GM11168 (cell line): ENCODE data around the gene SIL1.
"Not testable (repeated sequence)": the region's sequence is repeated elsewhere in the genome, so short reads cannot be mapped to it uniquely, and the experiment has no call there.

Experiments used
- in situ Hi-C: fragments of 300-500 bp; cut with MboI; formaldehyde crosslinking; loops from one replicate; pipeline ENCODE4 v1.12.0; 2022; ENCODE audit warnings: low sequenced_read_pairs; ENCODE audit not compliant: unreplicated experiment

The SIL1 gene

DNA sequence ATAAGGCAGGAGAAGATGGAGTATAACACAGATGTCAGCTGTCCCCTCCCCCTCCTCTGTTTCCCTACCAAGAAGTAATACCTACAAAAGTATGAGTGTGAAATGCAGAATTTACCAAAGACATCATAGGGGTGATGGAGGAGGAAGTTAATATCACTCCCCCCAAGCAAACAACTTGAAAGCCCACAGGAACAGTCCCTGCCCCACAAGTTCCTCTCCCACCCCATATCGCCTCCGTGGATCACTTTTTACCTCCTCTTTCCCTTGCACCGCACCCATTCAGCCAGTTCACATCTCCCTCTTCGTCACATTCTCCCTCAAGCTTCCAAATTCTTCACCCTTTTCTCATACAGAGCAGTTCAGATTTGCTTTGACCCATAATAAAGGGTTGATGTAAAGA, 7.0 kb upstream of the SIL1 start:
- in situ Hi-C loops, result no loop called here

- in situ Hi-C loops, result no loop called here
These were observed 6.0 kb upstream of the SIL1 start for GRCh38 chr5:139204196-139204595.

DNA sequence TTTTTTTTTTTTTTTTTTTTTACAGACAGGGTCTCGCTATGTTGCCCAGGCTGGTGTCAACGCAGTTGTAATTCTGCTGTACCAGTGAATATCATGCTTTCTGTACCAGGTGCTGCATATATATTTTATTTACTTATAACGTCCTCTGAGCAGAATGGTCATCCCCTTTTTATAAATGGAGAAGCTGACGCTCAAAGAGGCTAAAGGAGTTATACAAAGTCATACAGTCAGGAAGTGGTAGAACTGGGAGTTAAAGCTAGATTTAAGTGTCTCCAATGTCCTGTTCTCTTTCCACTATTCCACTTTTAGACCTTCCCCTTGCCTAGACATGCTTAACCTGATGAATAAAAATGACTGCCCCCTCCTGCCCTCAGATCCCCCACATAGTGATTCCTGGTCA, 1.2 kb upstream of the SIL1 start:
- in situ Hi-C loops, result no loop called here

DNA sequence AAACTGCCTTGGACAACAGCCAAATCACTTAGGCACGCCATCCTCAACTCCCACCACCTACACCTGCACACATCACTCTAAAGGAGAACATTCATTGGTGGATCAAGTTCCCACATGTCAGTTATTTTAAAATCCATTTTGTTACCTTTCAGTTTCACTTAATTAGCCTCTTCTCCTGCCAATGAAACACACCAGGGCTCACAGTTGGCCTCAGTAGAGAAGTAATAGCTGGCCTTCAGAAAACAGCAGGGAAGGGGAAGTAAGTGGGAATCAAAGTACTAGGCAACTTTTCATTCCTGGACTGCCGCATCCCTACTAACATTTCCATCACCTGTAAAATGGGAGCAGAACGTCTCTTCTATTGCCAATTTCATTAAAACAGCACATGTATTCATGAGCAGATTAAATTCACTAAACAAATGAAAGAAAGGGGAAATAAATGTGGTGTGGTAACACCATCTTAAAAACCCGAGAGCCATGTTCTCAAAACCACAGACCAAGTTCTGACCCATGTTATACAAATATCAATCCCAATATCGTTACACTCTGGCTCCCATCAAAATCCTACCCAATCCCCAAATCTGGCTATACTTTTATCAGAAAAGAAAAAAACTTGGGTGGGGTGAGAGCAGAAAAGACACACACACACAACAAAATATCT, 1.7 kb downstream of the SIL1 start:
- in situ Hi-C loops, result no loop called here

DNA sequence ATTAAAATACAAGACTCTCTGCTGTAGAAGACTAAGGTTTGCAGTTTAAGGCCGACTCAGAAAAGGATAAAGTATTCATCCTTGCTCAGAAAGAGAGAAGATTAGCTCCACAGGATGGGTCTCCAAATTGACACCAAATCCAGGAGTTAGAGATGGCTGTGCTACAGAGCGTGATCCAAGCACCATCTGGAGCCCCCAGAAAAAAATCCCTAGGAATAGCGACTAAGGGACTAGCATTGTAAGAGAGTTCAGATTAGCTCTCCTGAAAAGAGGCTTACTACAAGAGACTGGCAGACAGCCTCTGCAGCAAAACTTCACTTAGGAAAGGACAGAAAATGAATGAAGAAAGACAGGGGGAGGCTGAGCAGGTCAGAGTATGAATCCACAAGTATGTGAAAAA, 3.7 kb downstream of the SIL1 start:
- in situ Hi-C loops, result no loop called here

DNA sequence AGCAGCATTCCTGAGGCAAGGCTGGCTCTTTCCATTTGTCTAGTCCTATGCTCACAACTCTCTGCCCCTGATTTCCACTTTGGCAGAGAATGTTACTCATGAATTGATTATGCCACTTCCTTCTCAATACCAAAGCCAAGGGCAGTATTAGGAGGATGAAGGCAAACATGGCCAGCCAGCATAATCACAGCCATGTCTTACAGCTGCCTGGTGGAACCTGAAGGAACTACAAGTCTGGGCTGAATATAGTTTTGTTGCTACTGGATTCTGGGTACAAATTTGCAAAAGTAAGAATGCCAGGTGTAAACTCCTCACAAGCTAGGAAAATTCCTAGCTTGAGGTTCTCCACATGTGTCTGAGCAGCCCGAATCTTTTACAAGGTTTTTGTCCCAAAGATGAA, 4.2 kb downstream of the SIL1 start:
- in situ Hi-C loops, result no loop called here

- in situ Hi-C loops, result not testable (repeated sequence)
These were observed 5.3 kb downstream of the SIL1 start for GRCh38 chr5:139192906-139193305.

DNA sequence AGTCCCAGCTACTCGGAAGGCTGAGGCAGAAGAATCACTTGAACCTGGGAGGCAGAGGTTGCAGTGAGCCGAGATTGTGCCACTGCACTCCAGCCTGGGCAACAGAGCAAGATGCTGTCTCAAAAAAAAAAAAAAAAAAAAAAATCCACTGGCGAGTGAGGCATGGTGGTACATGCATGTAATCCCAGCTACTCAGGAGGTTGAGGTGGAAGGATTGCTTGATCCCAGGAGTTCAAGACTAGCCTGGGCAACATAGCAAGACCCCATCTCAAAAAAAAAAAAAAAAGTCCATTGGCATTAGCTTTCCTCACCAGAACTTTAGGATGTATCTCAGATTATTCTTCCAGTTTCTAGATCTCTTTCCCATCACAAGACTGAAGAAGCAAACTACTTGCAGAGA, 6.2 kb downstream of the SIL1 start:
- in situ Hi-C loops, result not testable (repeated sequence)

GRCh38 chr5:139190125-139190524, 8.0 kb downstream of the SIL1 start:
- in situ Hi-C loops, result no loop called here

- in situ Hi-C loops, result no loop called here
These were observed 9.5 kb downstream of the SIL1 start for GRCh38 chr5:139188558-139189270.

DNA sequence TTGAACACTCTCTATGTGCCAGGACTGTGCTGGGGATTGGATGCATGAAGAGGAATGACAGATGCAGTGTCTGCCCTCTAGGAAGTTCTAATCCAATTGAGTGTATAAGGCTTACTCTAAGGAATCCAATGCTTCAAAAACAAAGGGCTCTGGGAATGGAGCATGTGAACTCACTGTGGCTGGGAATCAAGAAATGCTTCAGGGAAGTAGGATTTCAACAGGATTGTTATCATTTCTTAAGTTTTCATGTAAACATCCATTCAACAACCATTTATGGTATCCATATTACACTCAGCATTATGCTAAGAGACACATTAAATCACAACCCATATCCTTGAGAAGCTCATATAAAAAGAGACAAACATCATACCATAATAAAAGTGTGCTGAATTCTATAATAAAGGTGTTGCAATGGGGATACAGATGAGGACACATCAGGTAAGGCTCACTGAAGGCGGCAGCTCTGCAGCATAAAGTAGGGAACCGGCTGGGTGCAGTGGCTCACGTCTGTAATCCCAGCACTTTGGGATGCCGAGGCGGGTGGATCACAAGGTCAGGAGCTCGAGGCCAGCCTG, 11.3 kb downstream of the SIL1 start:
- in situ Hi-C loops, result no loop called here

GRCh38 chr5:139186261-139186660, 11.9 kb downstream of the SIL1 start:
- in situ Hi-C loops, result no loop called here

DNA sequence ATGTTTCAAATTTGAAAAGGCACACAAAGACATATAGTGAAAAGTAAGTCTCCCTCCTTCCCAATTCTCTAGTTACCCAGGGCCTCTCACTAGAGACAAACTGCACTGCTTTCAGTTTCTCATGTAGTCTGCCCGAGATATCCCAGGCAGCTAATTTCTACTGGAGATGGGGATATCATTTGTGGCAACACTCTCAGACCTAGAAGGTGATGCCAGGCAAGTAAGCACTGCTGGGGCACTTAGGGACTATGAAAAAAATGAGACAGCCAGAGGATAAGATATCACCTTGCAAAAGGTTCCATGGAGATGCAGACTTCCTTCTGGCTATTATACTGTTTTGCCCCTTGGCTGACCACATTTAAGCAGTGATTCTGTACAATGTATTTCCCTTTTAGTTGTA, 12.6 kb downstream of the SIL1 start:
- in situ Hi-C loops, result no loop called here

- in situ Hi-C loops, result no loop called here
These were observed 14.7 kb downstream of the SIL1 start for GRCh38 chr5:139183502-139183901.

GRCh38 chr5:139182528-139183296, 15.5 kb downstream of the SIL1 start:
- in situ Hi-C loops, result no loop called here

GRCh38 chr5:139181835-139182452, 16.2 kb downstream of the SIL1 start:
- in situ Hi-C loops, result no loop called here

DNA sequence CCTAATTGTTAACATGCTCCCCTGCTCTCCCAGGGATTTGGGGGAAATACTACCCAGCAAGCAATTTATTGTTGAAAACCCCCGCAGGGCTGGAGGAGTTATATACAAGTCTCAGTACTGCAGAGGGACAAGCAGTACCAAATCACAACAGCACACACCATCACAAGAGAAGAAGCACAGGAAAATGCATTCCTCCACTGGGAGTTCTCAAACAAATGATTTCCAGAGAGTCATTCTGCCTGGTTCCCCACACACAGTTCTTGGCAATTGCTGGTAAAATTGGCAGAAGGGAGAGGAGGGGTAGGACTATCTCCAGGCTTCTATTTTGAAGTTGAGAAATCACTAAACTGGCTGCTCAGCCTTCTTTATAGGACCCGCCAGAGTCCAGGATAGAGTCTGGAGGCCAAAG, 16.8 kb downstream of the SIL1 start:
- in situ Hi-C loops, result no loop called here

GRCh38 chr5:139180850-139181249, 17.3 kb downstream of the SIL1 start:
- in situ Hi-C loops, result no loop called here

- in situ Hi-C loops, result not testable (repeated sequence)
These were observed 18.2 kb downstream of the SIL1 start for GRCh38 chr5:139179778-139180513.

GRCh38 chr5:139178935-139179334, 19.2 kb downstream of the SIL1 start:
- in situ Hi-C loops, result no loop called here
